ENCODE results near the gene TASP1.
"Not testable (repeated sequence)": the region's sequence is repeated elsewhere in the genome, so short reads cannot be mapped to it uniquely, and the experiment has no call there.

The TASP1 gene

DNA sequence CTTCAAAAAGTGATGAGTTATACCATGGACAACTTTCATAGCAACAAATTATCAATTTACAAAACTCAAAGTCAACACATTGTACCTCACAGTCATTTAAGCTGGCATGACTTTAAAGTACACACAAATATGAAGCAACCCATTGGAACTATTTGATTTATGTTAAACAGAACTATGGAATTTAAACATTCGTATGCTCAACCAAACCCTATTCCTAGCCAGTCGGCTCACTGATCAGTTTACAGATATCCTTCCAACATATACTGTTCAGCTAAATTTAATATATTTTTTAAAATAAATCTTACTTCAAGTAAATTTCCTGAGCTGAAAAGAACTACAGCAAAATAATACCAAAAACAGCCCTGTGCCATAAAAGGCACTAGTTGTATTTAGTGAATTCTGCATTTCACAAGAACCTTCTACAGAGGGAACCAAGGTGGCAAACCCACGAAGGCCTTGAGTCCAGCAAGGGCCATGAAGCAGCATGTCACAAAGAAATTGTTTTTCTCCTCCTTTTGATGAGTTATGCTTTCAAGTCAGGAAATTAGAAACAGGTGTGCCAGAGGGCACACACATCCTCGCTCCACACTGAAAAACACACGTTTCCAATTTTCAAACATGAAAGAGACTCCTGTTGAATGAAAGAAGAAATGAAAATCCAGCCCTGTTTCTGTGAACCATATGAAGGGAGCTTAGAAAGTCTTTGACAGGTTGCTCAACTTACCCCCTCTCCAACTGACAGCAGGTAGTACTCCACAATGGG lies 122.8 kb downstream of the TASP1 start:
- FAIRE-seq (no peak), DNase-seq (ENCODE audit: insufficient read length) (no peak)
- no peak for TF ChIP-seq TAF1 (IDR thresholded peaks at IDR 0.05; ENCODE audit: borderline replicate concordance, low read depth, low read length)
- TF ChIP-seq POLR2AphosphoS5 (IDR thresholded peaks at IDR 0.05; ENCODE audit: low read depth, low read length), result no peak
- TF ChIP-seq POLR2A (IDR thresholded peaks at IDR 0.05; ENCODE audit: low read depth, low read length), result no peak

DNA sequence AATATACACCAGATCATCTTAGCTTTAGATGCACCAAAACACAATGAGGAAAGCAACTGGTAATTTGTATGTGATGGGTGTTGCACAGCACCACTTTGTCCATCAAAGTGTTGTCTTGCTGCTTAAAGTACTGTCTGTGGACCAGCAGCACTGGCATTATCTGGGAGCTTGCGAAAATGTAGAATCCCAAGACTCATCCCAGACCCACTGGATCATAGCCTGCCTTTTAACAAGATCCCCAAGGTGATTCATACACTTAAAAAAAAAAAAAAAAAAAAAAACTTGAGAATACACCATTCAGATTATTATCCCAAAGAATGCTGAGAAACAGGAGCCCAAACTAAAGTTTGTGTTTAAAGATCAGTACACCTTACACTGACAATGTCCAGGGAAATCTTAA lies 123.4 kb downstream of the TASP1 start:
- FAIRE-seq, result no peak
- TF ChIP-seq POLR2A (IDR thresholded peaks at IDR 0.05; ENCODE audit: low read depth, low read length) (no peak), POLR2AphosphoS5 (IDR thresholded peaks at IDR 0.05; ENCODE audit: low read depth, low read length) (no peak), TAF1 (IDR thresholded peaks at IDR 0.05; ENCODE audit: borderline replicate concordance, low read depth, low read length) (no peak)
- DNase-seq (ENCODE audit: insufficient read length), result no peak

DNA sequence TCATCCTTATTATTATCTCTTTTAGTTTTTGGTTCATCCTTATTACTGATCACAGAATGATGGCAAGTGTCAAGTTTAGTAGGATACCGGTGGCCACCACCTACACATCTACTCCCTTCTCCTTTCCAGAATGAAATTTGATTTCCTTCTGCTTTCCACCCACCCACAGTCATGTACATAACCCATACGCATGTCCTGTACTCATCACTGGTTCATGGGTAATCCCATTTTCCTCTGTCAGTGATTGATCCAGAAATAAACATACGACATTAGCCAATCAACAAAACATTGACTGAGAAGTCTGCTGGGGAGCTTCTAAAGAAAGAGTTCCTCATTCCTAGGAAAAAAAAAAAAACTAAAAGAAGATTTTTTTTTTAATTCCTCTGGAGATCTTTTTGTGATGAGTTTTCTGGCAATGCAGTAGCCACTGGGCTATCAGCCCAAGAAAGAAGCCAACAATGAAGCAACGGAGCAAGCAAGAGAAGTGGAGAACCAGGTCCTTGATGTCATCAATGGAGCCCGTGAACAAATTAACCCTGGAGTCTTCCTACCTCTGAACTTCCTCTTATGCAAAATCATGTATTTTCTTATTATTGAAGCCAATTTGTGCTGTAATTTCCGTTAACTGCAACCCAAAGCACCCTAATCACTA lies 127.8 kb downstream of the TASP1 start:
- TF ChIP-seq POLR2AphosphoS5 (IDR thresholded peaks at IDR 0.05; ENCODE audit: low read depth, low read length), result no peak
- TF ChIP-seq POLR2A (IDR thresholded peaks at IDR 0.05; ENCODE audit: low read depth, low read length), result no peak
- TF ChIP-seq TAF1 (IDR thresholded peaks at IDR 0.05; ENCODE audit: borderline replicate concordance, low read depth, low read length), result no peak
- no peak for FAIRE-seq
- DNase-seq (ENCODE audit: insufficient read length), result no peak

DNA sequence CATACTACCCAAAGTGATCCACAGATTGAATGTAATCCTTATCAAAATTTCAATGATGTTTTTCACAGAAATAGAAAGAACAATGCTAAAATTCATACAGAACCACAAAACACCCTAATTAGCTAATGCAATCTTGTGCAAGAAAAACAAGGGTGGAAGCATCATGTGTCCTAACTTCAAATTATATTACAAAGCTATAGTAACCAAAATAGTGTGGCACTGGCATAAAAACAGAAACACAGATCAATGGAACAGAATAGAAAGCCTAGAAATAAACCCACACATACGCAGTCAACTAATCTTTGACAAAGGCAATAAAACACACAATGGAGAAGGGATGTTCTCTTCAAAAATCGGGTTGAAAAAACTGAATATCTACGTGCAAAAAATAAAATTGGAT lies 131.1 kb downstream of the TASP1 start:
- FAIRE-seq (no peak), DNase-seq (ENCODE audit: insufficient read length) (no peak)
- TF ChIP-seq TAF1 (IDR thresholded peaks at IDR 0.05; ENCODE audit: borderline replicate concordance, low read depth, low read length) (no peak), POLR2AphosphoS5 (IDR thresholded peaks at IDR 0.05; ENCODE audit: low read depth, low read length) (no peak), POLR2A (IDR thresholded peaks at IDR 0.05; ENCODE audit: low read depth, low read length) (no peak)

DNA sequence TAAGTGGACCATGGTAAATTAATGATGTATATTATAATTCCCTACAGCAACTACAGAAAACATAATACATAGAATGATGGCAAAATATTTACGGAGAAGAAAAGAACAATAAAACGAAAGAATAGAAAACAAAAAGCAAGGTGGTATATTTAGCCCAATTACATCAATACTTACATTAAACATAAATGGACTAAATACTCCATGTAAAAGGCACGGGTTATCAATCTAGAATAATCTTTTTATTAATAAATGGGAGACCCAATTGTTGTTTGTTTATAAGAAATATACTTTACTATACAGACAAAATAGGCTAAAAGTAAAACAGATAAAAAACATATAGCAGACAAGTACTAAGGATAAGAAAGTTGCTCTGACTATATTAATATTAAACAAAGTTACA lies 137.2 kb downstream of the TASP1 start:
- no peak for DNase-seq (ENCODE audit: insufficient read length)
- TF ChIP-seq POLR2AphosphoS5 (IDR thresholded peaks at IDR 0.05; ENCODE audit: low read depth, low read length) (no peak), TAF1 (IDR thresholded peaks at IDR 0.05; ENCODE audit: borderline replicate concordance, low read depth, low read length) (no peak), POLR2A (IDR thresholded peaks at IDR 0.05; ENCODE audit: low read depth, low read length) (no peak)
- FAIRE-seq, result no peak

DNA sequence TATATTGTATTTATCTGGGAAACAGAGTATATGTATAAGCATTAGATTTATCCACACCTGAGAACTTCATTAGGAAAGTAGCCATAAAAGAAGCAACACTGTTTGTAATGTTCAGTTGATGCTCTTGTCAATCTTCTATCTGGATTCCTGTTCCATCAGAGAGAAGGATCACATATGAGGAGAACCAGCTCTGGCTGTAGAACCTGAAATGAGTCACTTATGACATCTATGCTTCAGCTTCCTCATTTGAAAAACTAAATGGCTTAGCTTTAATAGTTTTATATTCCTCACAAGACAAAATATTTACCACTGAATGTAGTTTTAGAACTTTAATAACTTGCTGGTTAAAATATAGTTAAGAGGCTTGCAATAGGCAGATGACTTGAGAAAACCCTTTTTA lies 144.7 kb downstream of the TASP1 start:
- TF ChIP-seq POLR2AphosphoS5 (IDR thresholded peaks at IDR 0.05; ENCODE audit: low read depth, low read length) (no peak), POLR2A (IDR thresholded peaks at IDR 0.05; ENCODE audit: low read depth, low read length) (no peak), TAF1 (IDR thresholded peaks at IDR 0.05; ENCODE audit: borderline replicate concordance, low read depth, low read length) (no peak)
- no peak for FAIRE-seq
- DNase-seq (ENCODE audit: insufficient read length), result no peak

DNA sequence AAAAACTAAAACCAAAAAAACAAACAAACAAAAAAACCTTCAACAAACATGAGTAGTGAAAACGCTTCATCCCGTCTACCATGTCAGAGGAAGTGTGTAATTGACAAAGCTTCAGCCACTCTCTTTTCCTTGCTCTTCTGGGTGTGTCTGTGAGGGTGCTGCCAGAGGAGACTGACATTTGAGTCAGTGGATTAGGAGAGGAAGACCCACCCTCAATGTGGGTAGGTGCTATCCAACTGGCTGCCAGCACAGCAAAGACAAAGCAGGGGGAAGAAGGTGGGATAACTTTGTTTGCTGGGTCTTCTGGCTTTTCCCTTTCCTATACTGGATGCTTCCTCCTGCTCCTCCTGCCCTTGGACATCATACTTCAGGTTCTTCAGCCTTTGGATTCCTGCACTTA lies 145.6 kb downstream of the TASP1 start:
- no peak for TF ChIP-seq POLR2A (IDR thresholded peaks at IDR 0.05; ENCODE audit: low read depth, low read length)
- no peak for TF ChIP-seq TAF1 (IDR thresholded peaks at IDR 0.05; ENCODE audit: borderline replicate concordance, low read depth, low read length)
- TF ChIP-seq POLR2AphosphoS5 (IDR thresholded peaks at IDR 0.05; ENCODE audit: low read depth, low read length), result no peak
- FAIRE-seq, result no peak
- DNase-seq (ENCODE audit: insufficient read length), result no peak

DNA sequence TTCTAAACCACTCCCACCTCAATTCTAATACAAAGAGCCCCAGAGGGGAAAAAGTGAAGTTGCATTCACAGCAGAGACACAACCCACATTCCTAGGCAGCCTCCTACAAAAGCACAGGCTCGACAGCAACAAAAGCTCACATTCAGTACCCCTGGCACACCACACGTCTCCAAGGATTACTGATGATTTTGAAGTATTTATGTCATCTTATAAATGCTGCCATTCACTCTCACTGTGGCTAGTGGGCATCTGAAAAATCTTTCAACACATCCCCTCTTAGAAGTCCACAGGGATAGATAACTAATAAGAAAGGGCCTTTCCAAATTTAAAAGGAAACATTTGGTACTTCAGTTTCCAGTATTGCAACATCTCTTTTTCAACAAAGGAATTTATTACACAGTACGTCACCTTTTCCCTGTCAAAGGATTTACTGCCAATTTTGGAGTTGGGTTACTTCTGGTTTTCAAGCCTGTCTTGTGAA lies 146.7 kb downstream of the TASP1 start:
- DNase-seq (ENCODE audit: insufficient read length), result no peak
- TF ChIP-seq POLR2A (IDR thresholded peaks at IDR 0.05; ENCODE audit: low read depth, low read length) (no peak), POLR2AphosphoS5 (IDR thresholded peaks at IDR 0.05; ENCODE audit: low read depth, low read length) (no peak), TAF1 (IDR thresholded peaks at IDR 0.05; ENCODE audit: borderline replicate concordance, low read depth, low read length) (no peak)
- no peak for FAIRE-seq

DNA sequence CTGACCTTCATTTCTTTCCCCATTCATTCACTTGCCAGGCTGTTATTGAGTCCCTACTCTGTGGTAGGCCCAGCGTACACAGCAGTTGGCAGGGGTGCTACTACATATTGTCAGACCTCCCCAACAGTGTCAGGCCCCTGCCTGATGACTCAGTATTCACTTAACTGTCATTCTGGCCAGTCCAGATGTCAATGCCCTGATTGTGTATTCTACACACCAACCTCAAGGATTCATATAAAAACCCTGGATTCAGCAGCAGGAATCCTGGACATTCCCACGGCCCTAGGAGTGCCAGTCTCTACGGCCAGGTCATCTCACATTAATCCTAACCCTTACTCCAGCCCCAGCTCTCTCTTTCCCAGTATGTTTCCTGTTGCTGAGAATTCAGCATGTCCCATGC lies 151.5 kb downstream of the TASP1 start:
- DNase-seq (ENCODE audit: insufficient read length) (no peak), FAIRE-seq (no peak)
- no peak for TF ChIP-seq POLR2AphosphoS5 (IDR thresholded peaks at IDR 0.05; ENCODE audit: low read depth, low read length)
- no peak for TF ChIP-seq TAF1 (IDR thresholded peaks at IDR 0.05; ENCODE audit: borderline replicate concordance, low read depth, low read length)
- no peak for TF ChIP-seq POLR2A (IDR thresholded peaks at IDR 0.05; ENCODE audit: low read depth, low read length)

DNA sequence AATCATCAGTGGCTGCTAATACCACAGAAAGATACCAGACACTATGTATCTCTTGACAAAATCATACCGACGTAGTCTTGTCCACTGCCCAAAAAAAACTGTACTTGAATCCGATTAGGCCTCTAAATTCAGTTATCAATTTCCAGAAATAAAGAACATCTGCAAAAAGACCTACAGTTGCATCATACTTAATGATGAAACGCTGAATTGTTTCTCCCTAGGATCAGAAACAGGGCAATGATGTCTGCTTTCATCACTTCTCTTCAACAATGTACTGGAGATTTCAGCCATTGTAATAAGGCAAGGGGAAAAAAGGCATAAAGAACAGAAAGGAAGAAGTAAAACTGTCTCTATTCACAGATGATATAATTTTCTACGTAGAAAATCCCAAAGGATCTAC lies 152.0 kb downstream of the TASP1 start:
- TF ChIP-seq TAF1 (IDR thresholded peaks at IDR 0.05; ENCODE audit: borderline replicate concordance, low read depth, low read length), result no peak
- no peak for TF ChIP-seq POLR2A (IDR thresholded peaks at IDR 0.05; ENCODE audit: low read depth, low read length)
- no peak for TF ChIP-seq POLR2AphosphoS5 (IDR thresholded peaks at IDR 0.05; ENCODE audit: low read depth, low read length)
- no peak for DNase-seq (ENCODE audit: insufficient read length)
- no peak for FAIRE-seq

DNA sequence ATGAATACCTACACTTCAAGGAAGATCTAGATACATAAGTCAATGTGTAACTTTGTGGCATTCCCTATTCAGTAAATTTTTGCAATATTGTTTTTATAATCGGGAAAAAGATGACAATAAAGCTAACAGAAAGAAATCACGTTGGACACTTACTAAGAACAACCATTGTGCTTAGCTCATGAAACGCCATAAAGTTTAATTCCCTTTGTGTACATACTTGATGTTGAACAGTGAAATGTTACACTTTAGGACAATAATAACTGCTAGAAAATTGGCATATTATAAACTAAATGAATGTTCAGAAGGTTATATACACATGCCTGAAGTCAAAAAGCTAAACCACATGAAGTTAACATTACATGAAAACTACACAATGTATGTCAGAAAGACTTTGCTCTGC lies 153.2 kb downstream of the TASP1 start:
- FAIRE-seq, result no peak
- no peak for DNase-seq (ENCODE audit: insufficient read length)
- no peak for TF ChIP-seq TAF1 (IDR thresholded peaks at IDR 0.05; ENCODE audit: borderline replicate concordance, low read depth, low read length)
- TF ChIP-seq POLR2AphosphoS5 (IDR thresholded peaks at IDR 0.05; ENCODE audit: low read depth, low read length), result no peak

DNA sequence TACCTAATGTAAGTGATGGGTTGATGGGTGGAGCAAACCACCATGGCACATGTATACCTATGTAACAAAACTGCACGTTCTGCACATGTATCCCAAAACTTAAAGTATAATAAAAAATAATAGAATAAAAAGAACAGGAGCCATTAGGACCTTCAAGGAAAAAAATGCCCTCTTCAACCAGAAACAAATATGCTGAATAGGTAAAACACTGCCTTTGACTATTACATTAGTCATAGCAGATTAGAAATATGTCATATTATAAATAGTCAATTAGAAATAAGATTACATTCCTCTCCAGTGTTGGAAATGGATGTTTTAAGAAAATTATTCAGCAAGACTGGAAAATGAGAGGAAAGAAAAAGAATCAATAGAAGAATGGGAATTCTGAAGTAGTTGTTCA lies 153.7 kb downstream of the TASP1 start:
- FAIRE-seq; DNase-seq (ENCODE audit: insufficient read length): not testable (repeated sequence)

DNA sequence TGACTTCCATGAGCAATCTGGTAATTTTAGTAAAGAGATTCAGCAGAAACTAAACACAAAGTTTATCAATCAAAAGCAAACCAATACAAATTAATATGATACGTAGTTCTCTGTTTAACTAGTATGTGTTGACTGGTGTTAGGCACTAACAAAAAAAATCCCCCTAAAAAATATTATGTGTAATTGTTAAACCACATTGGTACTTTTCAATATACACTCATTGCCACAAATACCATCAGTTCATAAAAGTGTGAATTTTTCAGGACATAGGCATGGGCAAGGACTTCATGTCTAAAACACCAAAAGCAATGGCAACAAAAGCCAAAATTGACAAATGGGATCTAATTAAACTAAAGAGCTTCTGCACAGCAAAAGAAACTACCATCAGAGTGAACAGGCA lies 155.3 kb downstream of the TASP1 start:
- not testable (repeated sequence) for FAIRE-seq; DNase-seq (ENCODE audit: insufficient read length)

Measured in GM12892 (cell line).